Measurements from ENCODE around the gene ROMO1. TPM values are rescaled to one million over a fixed set of nuclear protein-coding genes. Genes with fewer than 3 reads are reported as not detected.
"Not testable (repeated sequence)": the region's sequence is repeated elsewhere in the genome, so short reads cannot be mapped to it uniquely, and the experiment has no call there.

The ROMO1 gene
- total RNA-seq, 1 donor from 2014 or later = 105 TPM

GRCh38 chr20:35681960-35682359 lies 17.2 kb upstream of the ROMO1 start:
- H3K36me3 Mint-ChIP-seq = peaks cover 6% of the 10 kb centered on the region
- no peaks in the 10 kb centered on the region for H3K27me3 Mint-ChIP-seq (ENCODE audit: low read depth)
- no peak overlapping the region for H3K4me3 Mint-ChIP-seq
- no peaks in the 10 kb centered on the region for H3K4me1 Mint-ChIP-seq
- H3K9me3 Mint-ChIP-seq = no peaks in the 10 kb centered on the region
- TF ChIP-seq CTCF (IDR thresholded peaks at IDR 0.05; ENCODE audit: unreplicated experiment) = no peak
- DNase-seq (ENCODE audit: low spot score in 2 of 2, unreplicated experiment in 2 of 2) = no peak
- no peak overlapping the region for H3K27ac Mint-ChIP-seq

GRCh38 chr20:35685368-35685767 lies 13.8 kb upstream of the ROMO1 start:
- not testable (repeated sequence) for H3K27me3 Mint-ChIP-seq (ENCODE audit: low read depth); H3K27ac Mint-ChIP-seq; DNase-seq (ENCODE audit: low spot score in 2 of 2, unreplicated experiment in 2 of 2); H3K9me3 Mint-ChIP-seq; H3K4me3 Mint-ChIP-seq; H3K4me1 Mint-ChIP-seq
- H3K36me3 Mint-ChIP-seq = peaks cover 25% of the 10 kb centered on the region

- not testable (repeated sequence) for H3K4me3 Mint-ChIP-seq; H3K27me3 Mint-ChIP-seq (ENCODE audit: low read depth); H3K9me3 Mint-ChIP-seq; H3K4me1 Mint-ChIP-seq; H3K27ac Mint-ChIP-seq; DNase-seq (ENCODE audit: low spot score in 2 of 2, unreplicated experiment in 2 of 2)
- H3K36me3 Mint-ChIP-seq = peaks cover 23% of the 10 kb centered on the region
Measured at GRCh38 chr20:35686872-35687271, 12.3 kb upstream of the ROMO1 start.

GRCh38 chr20:35690265-35690664 lies 8.9 kb upstream of the ROMO1 start:
- no peak for TF ChIP-seq CTCF (IDR thresholded peaks at IDR 0.05; ENCODE audit: unreplicated experiment)
- Mint-ChIP-seq H3K36me3 (peaks cover 25% of the 10 kb centered on the region), H3K27me3 (ENCODE audit: low read depth) (no peaks in the 10 kb centered on the region), H3K4me1 (no peaks in the 10 kb centered on the region), H3K4me3 (no peak overlapping the region), H3K27ac (no peak overlapping the region), H3K9me3 (peaks cover 8% of the 10 kb centered on the region)
- DNase-seq (ENCODE audit: low spot score in 2 of 2, unreplicated experiment in 2 of 2) = no peak

GRCh38 chr20:35695245-35695749 lies 3.9 kb upstream of the ROMO1 start:
- DNase-seq (ENCODE audit: low spot score in 2 of 2, unreplicated experiment in 2 of 2) = no peak
- no peak overlapping the region for H3K27ac Mint-ChIP-seq
- no peak overlapping the region for H3K4me3 Mint-ChIP-seq
- no peak for TF ChIP-seq CTCF (IDR thresholded peaks at IDR 0.05; ENCODE audit: unreplicated experiment)
- peaks cover 7% of the 10 kb centered on the region for H3K36me3 Mint-ChIP-seq
- peaks cover 21% of the 10 kb centered on the region for H3K4me1 Mint-ChIP-seq
- H3K27me3 Mint-ChIP-seq (ENCODE audit: low read depth) = no peaks in the 10 kb centered on the region
- no peaks in the 10 kb centered on the region for H3K9me3 Mint-ChIP-seq

- no peak for DNase-seq (ENCODE audit: low spot score in 2 of 2, unreplicated experiment in 2 of 2)
- no peaks in the 10 kb centered on the region for H3K27me3 Mint-ChIP-seq (ENCODE audit: low read depth)
- H3K36me3 Mint-ChIP-seq = peaks cover 6% of the 10 kb centered on the region
- no peak for TF ChIP-seq CTCF (IDR thresholded peaks at IDR 0.05; ENCODE audit: unreplicated experiment)
- no peak overlapping the region for H3K27ac Mint-ChIP-seq
- no peaks in the 10 kb centered on the region for H3K9me3 Mint-ChIP-seq
- H3K4me3 Mint-ChIP-seq = no peak overlapping the region
- H3K4me1 Mint-ChIP-seq = peaks cover 23% of the 10 kb centered on the region
Measured at GRCh38 chr20:35695978-35696377, 3.2 kb upstream of the ROMO1 start.

- Mint-ChIP-seq H3K4me3 (peak overlapping the region; percentile 84), H3K27me3 (ENCODE audit: low read depth) (no peaks in the 10 kb centered on the region), H3K36me3 (peaks cover 10% of the 10 kb centered on the region), H3K9me3 (no peaks in the 10 kb centered on the region), H3K4me1 (peaks cover 23% of the 10 kb centered on the region), H3K27ac (peak overlapping the region; percentile 92)
- DNase-seq (ENCODE audit: low spot score in 2 of 2, unreplicated experiment in 2 of 2) = no peak
- TF ChIP-seq CTCF (IDR thresholded peaks at IDR 0.05; ENCODE audit: unreplicated experiment) = no peak
Measured at GRCh38 chr20:35697696-35698297, 1.4 kb upstream of the ROMO1 start.
